Testis (tissue), 2 donors: ENCODE data around the gene SLC27A2.

Experiments used
- CTCF ChIP-seq, 3 experiments: fragments of 450-650 bp in 2 of 3; fragments of 200-600 bp in 1 of 3; sonication (generic) in 1 of 3; IDR thresholded peaks; one replicate each; pipeline ENCODE4 v1.5.1; 2016 to 2019; ENCODE audit warnings: antibody characterized with exemption in 3 of 3, mild to moderate bottlenecking in 2 of 3, moderate library complexity in 1 of 3
- POLR2A ChIP-seq: fragments of 450-650 bp; IDR thresholded peaks from one replicate; pipeline ENCODE4 v1.6.1; 2017; ENCODE audit warnings: antibody characterized with exemption, mild to moderate bottlenecking, moderate library complexity

GRCh38 chr15:50225057-50225456 lies 43.1 kb downstream of the SLC27A2 start:
- TF ChIP-seq CTCF (IDR thresholded peaks at IDR 0.05): no peak
- TF ChIP-seq POLR2A: no peak
